Right lobe of liver (tissue), 6 donors: ENCODE results near the gene VWA5B1. TPM values are rescaled to one million over a fixed set of nuclear protein-coding genes. Genes with fewer than 3 reads are reported as not detected.

ENCODE experiments used
- ATAC-seq, 4 donors: fragments of 200-7000 bp; cut with Tn5 transposase; one replicate each; pipeline ENCODE4 v1.9.1; 2020; ENCODE audit warnings: mild to moderate bottlenecking in 4 of 4, moderate library complexity in 4 of 4
- DNase-seq, 3 donors: peaks; one replicate each; pipeline ENCODE4 v3.0.0-alpha.2; 2020
- H3K27ac ChIP-seq, 3 donors: fragments of 200-600 bp; one replicate each; pipeline ENCODE4 v1.8.0; 2022
- H3K27me3 ChIP-seq, 2 donors: fragments of 200-600 bp; one replicate each; pipeline ENCODE4 v1.8.0; 2022
- H3K36me3 ChIP-seq, 4 donors: fragments of 200-600 bp; sonication (generic) in 1 of 4; one replicate each; pipeline versions ENCODE4 v1.5.1 to v1.8.0; 2017 to 2022; ENCODE audit warnings: control low read depth in 1 of 4
- H3K4me1 ChIP-seq, 4 donors: fragments of 200-600 bp; sonication (generic) in 1 of 4; one replicate each; pipeline versions ENCODE4 v1.5.1 to v1.8.0; 2017 to 2022; ENCODE audit warnings: control low read depth in 1 of 4
- H3K4me3 ChIP-seq, 3 donors: fragments of 200-600 bp; one replicate each; pipeline ENCODE4 v1.8.0; 2022
- H3K9me3 ChIP-seq, 4 donors: fragments of 200-600 bp; sonication (generic) in 1 of 4; one replicate each; pipeline versions ENCODE4 v1.5.1 to v1.8.0; 2017 to 2022; ENCODE audit warnings: control low read depth in 1 of 4
- POLR2A ChIP-seq: fragments of 450-650 bp; IDR thresholded peaks from one replicate; pipeline ENCODE4 v1.6.1; 2017; ENCODE audit warnings: antibody characterized with exemption, mild to moderate bottlenecking
- WGBS: methylation state at CpG from one replicate; pipeline ENCODE4 v1.1.6; 2018; ENCODE audit warnings: low coverage, low lambda C conversion rate; ENCODE audit not compliant: insufficient coverage; ENCODE audit errors: missing lambda C conversion rate; 5-methylcytosine and 5-hydroxymethylcytosine counted together
- intact Hi-C, 2 donors: fragments of 100-400 bp; cut with DNase I; formaldehyde crosslinking; loops; one replicate each; pipeline versions ENCODE4 v1.11.2 to v1.14.1; 2022
- total RNA-seq, 6 experiments: library from RNA; depleted of rRNA in 2 of 6; stranded (reverse); fragments of >200 nt in 2 of 6; fragmentation: NEBNext Ultra II Directional in 3 of 6; extraction: Animal tissue kit (Norgen Biotek cat#: 25700) in 3 of 6; gene quantifications; one replicate each; pipeline versions ENCODE4 v1.1.0 to v1.2.4, GENCODE V29; 2016 to 2023
- TF ChIP-seq, protein P1 (sequence below), 4 donors: fragments of 200-600 bp in 3 of 4; fragments of 450-650 bp in 1 of 4; IDR thresholded peaks; one replicate each; pipeline versions ENCODE4 v1.5.1 to v1.8.0; 2016 to 2022; ENCODE audit warnings: antibody characterized with exemption in 4 of 4, mild to moderate bottlenecking in 2 of 4
- donor health status: DM: no; HTN: yes; CAD: no.
- donor health status: DM: no; HTN: no; CAD: no.
- donor health status: DM: no; HTN: no; CAD: no.
- donor health status: DM: no; HTN: yes; CAD: no.
- donor health status: DM: no; HTN: yes; CAD: no.

Gene VWA5B1
- total RNA-seq, 6 experiments from 2014 or later = not detected

DNA sequence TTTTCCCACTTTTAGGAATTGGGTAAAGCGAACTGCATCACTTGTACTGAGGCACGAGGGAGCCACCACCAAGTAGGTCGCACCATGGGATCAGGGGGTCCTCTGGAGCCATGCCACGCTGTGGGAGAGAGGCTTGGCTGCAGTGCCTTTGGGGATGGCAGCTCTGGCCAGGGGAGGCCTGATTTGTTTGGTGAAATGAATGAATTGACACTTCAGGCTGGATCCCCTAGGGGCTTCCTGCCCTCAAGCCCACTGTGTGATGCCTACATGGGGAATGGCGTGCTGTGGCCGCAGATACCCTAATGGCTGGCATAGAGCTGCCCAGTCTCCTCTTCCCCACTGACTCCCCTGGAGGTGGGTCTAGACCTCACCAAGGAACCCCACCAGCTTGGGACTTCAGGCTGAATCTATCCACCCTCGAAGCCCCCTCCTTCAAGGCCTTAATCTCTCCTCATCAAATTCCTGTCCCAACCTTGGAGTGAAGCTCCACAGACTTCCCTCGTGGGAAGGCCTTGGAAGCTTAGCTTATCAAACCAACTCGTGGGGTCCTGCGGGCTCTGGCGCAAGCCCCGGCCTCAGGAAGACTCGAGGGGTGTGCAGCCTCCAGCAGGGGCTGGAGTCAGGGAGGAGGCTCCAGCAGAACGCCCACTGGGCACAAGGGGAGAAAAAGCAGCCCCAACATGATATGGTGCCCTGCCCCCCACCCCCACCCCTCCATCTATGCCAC lies 64.6 kb downstream of the VWA5B1 start:
- Histone ChIP-seq H3K9me3 (no peaks in the 10 kb centered on the region), H3K27me3 (no peaks in the 10 kb centered on the region), H3K4me3 (no peak overlapping the region), H3K4me1 (peaks cover 0 to 5% (median 0%) of the 10 kb centered on the region in 4 donors), H3K36me3 (no peaks in the 10 kb centered on the region), H3K27ac (no peak overlapping the region)
- WGBS = no CpG with 5 or more reads among the region's 14 CpGs
- intact Hi-C loops = no loop called here
- no peak for ATAC-seq
- TF ChIP-seq POLR2A = no peak
- DNase-seq = no peak

DNA sequence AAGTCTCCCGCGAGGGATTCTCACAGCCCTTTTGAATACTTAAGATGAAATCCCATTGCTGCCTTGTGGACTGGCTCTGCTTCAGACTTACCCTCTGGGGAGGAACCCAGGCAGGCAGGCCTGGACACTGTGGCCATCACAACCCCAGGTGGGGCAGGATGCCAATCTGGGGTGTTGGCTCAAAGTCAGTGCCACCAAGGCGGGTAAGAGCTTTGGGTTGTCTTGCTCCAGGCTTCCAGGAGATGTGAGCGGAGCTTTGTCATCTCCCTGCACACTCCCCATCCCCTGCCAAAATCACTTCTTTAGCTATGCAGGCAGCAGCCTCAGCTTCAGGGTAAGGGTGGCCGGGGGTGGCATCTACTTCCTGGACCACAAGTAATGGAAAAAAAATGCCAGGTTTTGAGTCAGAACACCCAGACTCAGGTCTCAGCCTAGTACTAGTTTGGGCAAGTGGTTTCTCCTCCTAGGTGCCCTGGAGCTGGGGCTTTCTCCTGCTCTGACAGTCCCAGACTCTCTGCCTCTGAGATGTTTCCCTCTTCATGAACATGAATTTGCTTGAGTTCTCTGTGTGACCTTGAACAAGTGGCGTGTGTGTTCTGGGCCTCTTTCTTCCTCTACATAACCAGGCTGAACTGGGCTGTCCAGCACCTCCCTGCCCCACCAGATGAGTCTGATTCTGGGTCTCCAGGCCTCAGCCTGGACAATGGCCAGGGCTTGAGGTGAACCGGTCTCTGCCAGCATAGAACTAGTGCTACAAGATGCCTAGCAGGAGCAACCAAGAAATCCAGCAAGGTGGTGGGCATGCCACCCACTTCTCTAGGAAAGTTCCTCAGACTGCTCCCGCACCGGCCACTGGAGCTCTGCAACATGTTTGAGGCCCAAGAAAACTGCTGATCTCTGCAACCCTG lies 65.4 kb downstream of the VWA5B1 start:
- 76% methylated on average over 2 of the region's 9 CpGs for WGBS

GRCh38 chr1:20356850-20357459 lies 66.3 kb downstream of the VWA5B1 start:
- TF ChIP-seq, protein P1, sequence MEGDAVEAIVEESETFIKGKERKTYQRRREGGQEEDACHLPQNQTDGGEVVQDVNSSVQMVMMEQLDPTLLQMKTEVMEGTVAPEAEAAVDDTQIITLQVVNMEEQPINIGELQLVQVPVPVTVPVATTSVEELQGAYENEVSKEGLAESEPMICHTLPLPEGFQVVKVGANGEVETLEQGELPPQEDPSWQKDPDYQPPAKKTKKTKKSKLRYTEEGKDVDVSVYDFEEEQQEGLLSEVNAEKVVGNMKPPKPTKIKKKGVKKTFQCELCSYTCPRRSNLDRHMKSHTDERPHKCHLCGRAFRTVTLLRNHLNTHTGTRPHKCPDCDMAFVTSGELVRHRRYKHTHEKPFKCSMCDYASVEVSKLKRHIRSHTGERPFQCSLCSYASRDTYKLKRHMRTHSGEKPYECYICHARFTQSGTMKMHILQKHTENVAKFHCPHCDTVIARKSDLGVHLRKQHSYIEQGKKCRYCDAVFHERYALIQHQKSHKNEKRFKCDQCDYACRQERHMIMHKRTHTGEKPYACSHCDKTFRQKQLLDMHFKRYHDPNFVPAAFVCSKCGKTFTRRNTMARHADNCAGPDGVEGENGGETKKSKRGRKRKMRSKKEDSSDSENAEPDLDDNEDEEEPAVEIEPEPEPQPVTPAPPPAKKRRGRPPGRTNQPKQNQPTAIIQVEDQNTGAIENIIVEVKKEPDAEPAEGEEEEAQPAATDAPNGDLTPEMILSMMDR (IDR thresholded peaks at IDR 0.05) = no peak
- TF ChIP-seq POLR2A = no peak
- 73% methylated on average over 8 of the region's 8 CpGs for WGBS
- DNase-seq (no peak), ATAC-seq (no peak)
- intact Hi-C loops = no loop called here
- Histone ChIP-seq H3K9me3 (no peaks in the 10 kb centered on the region), H3K4me1 (peaks cover 0 to 5% (median 0%) of the 10 kb centered on the region in 4 donors), H3K27ac (no peak overlapping the region), H3K27me3 (no peaks in the 10 kb centered on the region), H3K4me3 (no peak overlapping the region), H3K36me3 (no peaks in the 10 kb centered on the region)

More for the DNA sequence above, 65.4 kb downstream of the VWA5B1 start:
- no peak overlapping the region for H3K4me3 ChIP-seq
- H3K27me3 ChIP-seq = no peaks in the 10 kb centered on the region
- no peak for ATAC-seq
- TF ChIP-seq, protein P1 (IDR thresholded peaks at IDR 0.05) = no peak
- TF ChIP-seq POLR2A = no peak
- no peak overlapping the region for H3K27ac ChIP-seq
- no peak for DNase-seq
- no peaks in the 10 kb centered on the region for H3K36me3 ChIP-seq
- H3K9me3 ChIP-seq = no peaks in the 10 kb centered on the region
- intact Hi-C loops = no loop called here
- peaks cover 0 to 5% (median 0%) of the 10 kb centered on the region in 4 donors for H3K4me1 ChIP-seq

- H3K4me1 ChIP-seq = peaks cover 0 to 5% (median 0%) of the 10 kb centered on the region in 4 donors
- 100% methylated on average over 1 of the region's 8 CpGs for WGBS
- intact Hi-C loops = no loop called here
- no peak overlapping the region for H3K27ac ChIP-seq
- H3K4me3 ChIP-seq = no peak overlapping the region
- DNase-seq (no peak), ATAC-seq (no peak)
- H3K36me3 ChIP-seq = no peaks in the 10 kb centered on the region
- H3K27me3 ChIP-seq = no peaks in the 10 kb centered on the region
- no peak for TF ChIP-seq POLR2A
- TF ChIP-seq, protein P1 (IDR thresholded peaks at IDR 0.05) = no peak
- H3K9me3 ChIP-seq = no peaks in the 10 kb centered on the region
Measured at GRCh38 chr1:20357796-20358195, 67.1 kb downstream of the VWA5B1 start.
